ENCODE measurements around the gene HCRT. TPM values are rescaled to one million over a fixed set of nuclear protein-coding genes. Genes with fewer than 3 reads are reported as not detected.

HCRT gene
- polyA plus RNA-seq, 1 donor = 0.13 TPM

DNA sequence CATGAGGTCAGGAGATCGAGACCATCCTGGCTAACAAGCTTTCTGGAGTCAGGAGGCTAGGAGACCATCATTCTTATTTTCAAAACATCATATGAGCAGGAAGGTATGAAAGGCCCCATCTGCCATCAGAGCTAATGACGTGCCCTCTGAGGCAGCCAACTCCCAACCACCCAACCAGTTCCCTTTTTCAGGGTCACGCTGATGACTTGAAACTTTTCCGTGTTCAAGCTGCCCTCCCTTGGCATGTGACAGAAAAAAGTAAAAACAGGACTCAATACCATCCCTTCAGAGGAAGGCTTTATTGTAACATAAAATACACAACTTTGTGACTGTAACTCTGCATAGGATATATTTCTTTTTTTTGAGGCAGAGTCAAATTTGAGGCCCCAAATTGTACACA lies 13.6 kb upstream of the HCRT start:
- peaks cover 19% of the 10 kb centered on the region for H3K4me1 ChIP-seq (ENCODE audit: control insufficient read depth, insufficient read depth, low read length)
- H3K27me3 ChIP-seq (ENCODE audit: control insufficient read depth, insufficient read depth, low read length) = no peaks in the 10 kb centered on the region
- peaks cover 31% of the 10 kb centered on the region for H3K36me3 ChIP-seq (ENCODE audit: control insufficient read depth, insufficient read depth, low read length)
- WGBS (ENCODE audit: insufficient coverage, low lambda C conversion rate) = 100% methylated on average over 1 of the region's 4 CpGs
- H3K9me3 ChIP-seq (ENCODE audit: control insufficient read depth, low read depth, low read length) = no peaks in the 10 kb centered on the region
- H3K4me3 ChIP-seq (ENCODE audit: low read length) = no peak overlapping the region
- no peak overlapping the region for H3K27ac ChIP-seq (ENCODE audit: low read length)
- DNase-seq = no peak

DNA sequence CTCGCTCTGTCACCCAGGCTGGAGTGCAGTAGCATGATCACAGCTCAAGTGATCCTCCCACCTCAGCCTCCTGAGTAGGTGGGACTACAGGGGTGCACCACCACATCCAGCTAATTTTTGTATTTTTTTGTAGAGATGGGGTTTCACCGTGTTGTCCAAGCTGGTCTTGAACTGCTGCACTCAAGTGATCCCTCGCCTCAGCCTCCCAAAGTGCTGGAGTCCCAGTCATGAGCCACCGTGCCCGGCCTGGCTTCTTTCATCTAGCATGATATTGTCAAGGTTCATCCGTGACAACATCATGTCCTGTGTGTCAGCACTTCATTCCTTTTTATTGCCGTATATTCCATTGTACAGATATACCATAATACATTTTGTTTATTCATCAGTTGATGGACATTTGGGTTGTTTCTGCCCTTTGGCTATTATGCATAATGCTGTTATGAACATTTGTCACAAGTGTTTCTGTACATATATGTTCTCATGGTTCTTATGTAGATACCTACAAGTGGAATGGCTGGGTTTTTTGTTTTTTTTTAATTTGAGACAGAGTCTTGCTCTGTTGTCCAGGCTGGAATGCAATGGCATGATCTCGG lies 12.4 kb upstream of the HCRT start:
- Histone ChIP-seq H3K4me1 (ENCODE audit: control insufficient read depth, insufficient read depth, low read length) (peaks cover 29% of the 10 kb centered on the region), H3K27me3 (ENCODE audit: control insufficient read depth, insufficient read depth, low read length) (no peaks in the 10 kb centered on the region), H3K36me3 (ENCODE audit: control insufficient read depth, insufficient read depth, low read length) (peaks cover 25% of the 10 kb centered on the region), H3K4me3 (ENCODE audit: low read length) (no peak overlapping the region), H3K9me3 (ENCODE audit: control insufficient read depth, low read depth, low read length) (no peaks in the 10 kb centered on the region), H3K27ac (ENCODE audit: low read length) (no peak overlapping the region)
- 100% methylated on average over 2 of the region's 8 CpGs for WGBS (ENCODE audit: insufficient coverage, low lambda C conversion rate)
- DNase-seq = no peak

DNA sequence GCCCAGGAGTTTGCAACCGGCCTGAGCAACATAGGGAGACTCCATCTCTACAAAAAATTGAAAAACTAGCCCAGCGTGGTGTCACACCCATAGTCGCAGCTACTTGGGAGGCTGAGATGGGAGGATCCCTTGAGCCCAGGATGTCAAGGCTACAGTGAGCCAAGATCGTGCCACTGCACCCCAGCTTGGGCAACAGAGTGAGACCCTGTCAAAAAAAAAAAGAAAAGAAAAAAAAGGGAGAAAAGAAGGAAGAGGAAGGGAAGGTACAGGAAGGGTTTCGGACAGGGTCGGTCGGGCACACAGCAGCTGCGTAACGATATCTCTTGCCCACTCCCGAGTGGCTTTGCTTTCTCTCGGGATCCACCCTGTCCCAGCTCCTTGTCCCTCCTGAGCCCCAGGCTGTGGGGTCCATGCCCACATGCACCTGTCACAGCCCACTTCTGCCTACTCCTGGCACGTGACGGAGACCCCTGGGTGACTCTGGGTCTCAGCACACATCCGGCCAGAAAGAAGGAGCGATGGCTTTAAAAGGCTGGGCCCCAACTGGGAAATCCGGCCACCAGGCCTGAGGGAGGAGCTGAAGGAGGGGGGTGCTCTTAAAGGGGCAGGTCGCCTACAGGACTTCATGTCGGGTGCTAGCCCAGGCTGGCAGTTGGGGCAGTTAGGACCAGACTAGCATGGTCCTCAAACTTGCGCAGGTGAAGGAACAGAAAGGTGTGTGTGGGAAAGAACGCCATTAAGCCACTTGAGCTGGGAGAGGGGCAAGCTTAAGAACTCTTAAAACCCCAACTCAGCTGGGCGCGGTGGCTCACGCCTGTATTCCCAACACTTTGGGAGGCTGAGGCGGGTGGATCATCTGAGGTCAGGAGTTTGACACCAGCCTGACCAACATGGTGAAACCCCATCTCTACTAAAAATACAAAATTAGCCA lies 9.0 kb upstream of the HCRT start, which contains the start of gene GHDC:
Gene GHDC, minus strand, starts transcription at position 526 of the 931 bp plus-strand sequence. CDS start 913 bp downstream, outside the sequence.
- peaks cover 7% of the 10 kb centered on the region for H3K36me3 ChIP-seq (ENCODE audit: control insufficient read depth, insufficient read depth, low read length)
- peak; percentile 79 to 86 for DNase-seq
- H3K27ac ChIP-seq (ENCODE audit: low read length) = no peak within 1 kb of the TSS
- peaks cover 14% of the 10 kb centered on the region for H3K4me1 ChIP-seq (ENCODE audit: control insufficient read depth, insufficient read depth, low read length)
- H3K27me3 ChIP-seq (ENCODE audit: control insufficient read depth, insufficient read depth, low read length) = no peaks in the 10 kb centered on the region
- no CpG with 5 or more reads among the region's 24 CpGs for WGBS (ENCODE audit: insufficient coverage, low lambda C conversion rate)
- no peaks in the 10 kb centered on the region for H3K9me3 ChIP-seq (ENCODE audit: control insufficient read depth, low read depth, low read length)
- peak within 1 kb of the TSS; percentile 75 for H3K4me3 ChIP-seq (ENCODE audit: low read length)

DNA sequence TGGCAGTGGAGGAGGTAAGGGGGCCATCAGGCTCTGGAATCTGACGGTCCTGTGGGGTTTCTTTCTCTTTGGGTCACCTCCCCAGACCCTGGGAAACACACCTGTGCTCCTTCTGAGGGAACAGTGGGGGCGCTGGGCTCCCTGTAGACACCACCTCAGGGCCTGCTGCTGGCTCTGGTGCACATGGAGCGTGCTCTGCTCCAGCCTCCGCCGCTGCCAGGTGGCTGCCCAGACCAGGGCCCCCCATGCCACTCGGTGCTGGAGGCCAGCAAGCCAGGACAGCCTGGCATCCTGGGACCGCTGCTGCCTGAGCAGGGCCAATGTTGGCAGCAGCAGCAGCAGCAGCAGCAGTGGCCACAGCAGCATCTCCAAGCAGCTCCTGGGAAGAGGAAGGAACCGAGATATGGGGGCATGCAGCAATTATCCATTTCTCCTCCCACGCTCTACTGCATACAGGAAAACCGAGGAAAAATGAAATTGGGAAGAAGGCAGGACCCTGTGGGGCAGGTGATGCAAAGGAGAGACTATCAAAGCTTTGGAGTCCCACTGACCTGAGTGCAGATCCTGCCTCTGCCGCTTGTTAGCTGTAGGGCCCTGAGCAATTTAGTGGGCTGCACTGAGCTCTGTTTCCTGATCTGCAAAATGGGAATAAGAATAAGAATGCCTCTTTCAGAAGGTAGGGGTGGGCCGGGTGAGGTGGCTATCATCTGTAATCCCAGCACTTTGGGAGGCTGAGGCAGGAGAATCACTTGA lies 8.1 kb upstream of the HCRT start:
- no peak for DNase-seq
- Histone ChIP-seq H3K27me3 (ENCODE audit: control insufficient read depth, insufficient read depth, low read length) (no peaks in the 10 kb centered on the region), H3K36me3 (ENCODE audit: control insufficient read depth, insufficient read depth, low read length) (peaks cover 5% of the 10 kb centered on the region), H3K4me3 (ENCODE audit: low read length) (peak overlapping the region; percentile 75), H3K4me1 (ENCODE audit: control insufficient read depth, insufficient read depth, low read length) (peaks cover 14% of the 10 kb centered on the region), H3K9me3 (ENCODE audit: control insufficient read depth, low read depth, low read length) (no peaks in the 10 kb centered on the region), H3K27ac (ENCODE audit: low read length) (no peak overlapping the region)
- 100% methylated on average over 1 of the region's 12 CpGs for WGBS (ENCODE audit: insufficient coverage, low lambda C conversion rate)

DNA sequence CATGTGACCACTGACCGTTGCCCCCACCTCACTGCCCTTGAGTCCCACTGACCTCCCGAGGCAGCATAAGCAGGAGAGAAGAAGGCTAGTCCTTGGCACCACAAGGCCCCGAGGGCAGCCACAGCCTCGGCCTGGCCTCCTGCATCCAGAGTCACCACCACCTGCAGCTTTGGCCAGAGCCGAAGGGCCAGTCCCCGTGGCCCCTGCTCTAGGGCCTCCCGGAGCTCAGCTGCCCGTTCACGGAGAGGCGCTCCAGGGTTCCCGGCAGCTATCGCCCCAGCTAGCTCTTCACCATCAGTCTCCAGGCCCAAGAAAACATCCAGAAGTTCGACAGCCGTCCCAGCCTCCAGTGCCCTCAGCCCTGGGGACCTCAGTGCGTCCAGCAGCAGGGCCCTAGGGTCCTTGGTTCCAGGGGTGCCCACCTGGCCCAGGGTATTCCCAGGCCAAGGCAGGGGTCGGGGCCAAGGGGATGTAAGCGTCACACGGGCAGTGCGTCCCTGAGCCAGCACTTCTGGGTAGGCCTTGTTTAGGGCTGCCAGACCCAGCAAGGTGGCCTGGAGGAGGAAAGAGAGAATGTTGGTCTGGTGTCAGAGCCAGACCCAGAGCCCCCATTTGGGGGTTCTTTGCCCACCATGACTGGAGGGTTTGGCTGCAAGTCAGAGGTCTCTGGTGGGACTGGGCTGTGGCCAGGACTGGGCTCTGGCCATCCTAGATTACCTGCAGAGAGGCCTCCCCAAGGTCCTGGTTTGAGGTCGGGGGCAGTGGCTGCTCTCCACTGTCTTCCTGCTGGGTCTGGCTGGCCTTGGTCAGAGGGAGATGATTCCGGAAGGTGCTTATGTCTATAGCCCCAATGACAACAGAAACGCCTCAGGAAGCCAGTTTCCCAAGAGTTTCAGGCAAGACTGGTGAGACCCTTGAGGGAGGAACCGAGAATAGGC lies 7.2 kb upstream of the HCRT start:
- Histone ChIP-seq H3K27ac (ENCODE audit: low read length) (no peak overlapping the region), H3K4me3 (ENCODE audit: low read length) (no peak overlapping the region), H3K27me3 (ENCODE audit: control insufficient read depth, insufficient read depth, low read length) (no peaks in the 10 kb centered on the region), H3K36me3 (ENCODE audit: control insufficient read depth, insufficient read depth, low read length) (peaks cover 5% of the 10 kb centered on the region), H3K9me3 (ENCODE audit: control insufficient read depth, low read depth, low read length) (no peaks in the 10 kb centered on the region), H3K4me1 (ENCODE audit: control insufficient read depth, insufficient read depth, low read length) (peaks cover 14% of the 10 kb centered on the region)
- WGBS (ENCODE audit: insufficient coverage, low lambda C conversion rate) = no CpG with 5 or more reads among the region's 23 CpGs
- DNase-seq = no peak

DNA sequence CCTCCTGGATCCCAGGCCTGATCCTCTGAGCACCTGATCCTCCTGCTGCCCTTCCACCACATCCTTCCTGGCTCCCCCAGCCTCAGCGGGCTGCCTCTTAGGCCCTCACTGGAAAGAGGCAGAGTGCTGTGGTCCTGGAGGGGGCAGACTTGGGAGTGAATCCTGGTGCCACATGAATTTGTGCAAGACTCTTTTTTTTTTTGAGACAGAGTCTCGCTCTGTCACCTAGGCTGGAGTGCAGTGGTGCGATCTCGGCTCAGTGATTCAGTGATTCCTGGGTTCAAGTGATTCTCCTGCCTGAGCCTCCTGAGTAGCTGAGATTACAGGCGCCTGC lies 6.0 kb upstream of the HCRT start:
- no CpG with 5 or more reads among the region's 5 CpGs for WGBS (ENCODE audit: insufficient coverage, low lambda C conversion rate)
- no peak overlapping the region for H3K4me3 ChIP-seq (ENCODE audit: low read length)
- DNase-seq = no peak
- H3K9me3 ChIP-seq (ENCODE audit: control insufficient read depth, low read depth, low read length) = no peaks in the 10 kb centered on the region
- peaks cover 14% of the 10 kb centered on the region for H3K4me1 ChIP-seq (ENCODE audit: control insufficient read depth, insufficient read depth, low read length)
- no peaks in the 10 kb centered on the region for H3K27me3 ChIP-seq (ENCODE audit: control insufficient read depth, insufficient read depth, low read length)
- no peak overlapping the region for H3K27ac ChIP-seq (ENCODE audit: low read length)
- H3K36me3 ChIP-seq (ENCODE audit: control insufficient read depth, insufficient read depth, low read length) = peaks cover 5% of the 10 kb centered on the region

DNA sequence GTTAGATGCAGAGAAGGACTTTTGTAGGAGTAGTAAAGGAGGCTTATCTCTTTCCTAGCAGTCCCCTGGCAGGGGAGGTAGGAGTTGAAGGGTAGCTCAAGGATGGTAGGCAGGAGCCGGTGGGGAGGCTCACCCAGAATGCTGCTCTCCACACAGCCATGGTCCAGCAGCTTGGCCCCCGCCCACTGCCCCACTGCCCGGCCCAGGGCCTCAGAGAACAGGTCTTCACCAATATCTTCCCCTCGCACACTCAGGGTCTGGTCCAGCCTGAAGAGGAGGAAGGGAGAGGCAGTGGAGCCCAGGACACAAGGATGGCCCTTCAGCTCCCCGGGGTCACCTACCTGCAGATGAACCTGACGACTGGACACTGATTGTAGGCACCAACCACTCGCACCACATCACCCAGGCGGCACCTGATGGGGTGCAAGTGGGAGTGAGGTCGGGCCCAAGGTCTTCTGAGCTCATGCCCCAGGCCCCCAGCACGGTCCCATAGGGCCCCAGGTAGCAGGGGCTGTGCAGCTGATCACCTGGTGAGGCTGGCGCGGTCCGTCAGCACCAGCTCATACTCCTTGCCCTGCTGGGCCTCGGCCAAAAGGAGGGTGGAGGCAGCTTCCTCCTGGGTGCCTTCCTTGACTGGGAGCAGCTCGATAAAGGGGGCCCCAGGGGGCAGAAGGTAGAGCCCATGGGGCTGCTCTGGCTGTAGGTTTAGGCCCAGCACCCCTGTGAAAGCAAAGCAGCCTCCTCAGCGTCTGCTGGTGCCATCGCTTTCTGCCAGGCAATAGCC lies 5.4 kb upstream of the HCRT start:
- peaks cover 14% of the 10 kb centered on the region for H3K4me1 ChIP-seq (ENCODE audit: control insufficient read depth, insufficient read depth, low read length)
- no peak for DNase-seq
- WGBS (ENCODE audit: insufficient coverage, low lambda C conversion rate) = no CpG with 5 or more reads among the region's 17 CpGs
- peaks cover 5% of the 10 kb centered on the region for H3K36me3 ChIP-seq (ENCODE audit: control insufficient read depth, insufficient read depth, low read length)
- no peak overlapping the region for H3K27ac ChIP-seq (ENCODE audit: low read length)
- no peak overlapping the region for H3K4me3 ChIP-seq (ENCODE audit: low read length)
- H3K27me3 ChIP-seq (ENCODE audit: control insufficient read depth, insufficient read depth, low read length) = no peaks in the 10 kb centered on the region
- H3K9me3 ChIP-seq (ENCODE audit: control insufficient read depth, low read depth, low read length) = no peaks in the 10 kb centered on the region

DNA sequence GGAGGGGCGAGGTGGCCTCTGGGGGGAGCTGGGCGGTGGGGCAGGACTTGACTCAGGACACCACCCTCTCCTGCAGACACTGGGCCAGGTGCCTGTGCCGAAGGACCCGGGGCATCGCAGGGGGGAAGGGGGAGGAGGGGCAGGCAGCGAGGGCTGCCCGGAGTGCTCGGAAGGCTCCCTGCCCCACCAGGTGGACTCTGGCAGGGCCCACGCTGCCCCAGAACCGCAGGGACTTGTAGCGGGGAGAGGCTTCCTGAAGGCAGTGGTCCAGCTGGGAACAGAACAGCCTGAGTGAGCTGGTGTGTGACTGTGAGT lies 4.4 kb upstream of the HCRT start:
- Histone ChIP-seq H3K4me1 (ENCODE audit: control insufficient read depth, insufficient read depth, low read length) (peaks cover 16% of the 10 kb centered on the region), H3K27me3 (ENCODE audit: control insufficient read depth, insufficient read depth, low read length) (no peaks in the 10 kb centered on the region), H3K27ac (ENCODE audit: low read length) (no peak overlapping the region), H3K4me3 (ENCODE audit: low read length) (no peak overlapping the region), H3K9me3 (ENCODE audit: control insufficient read depth, low read depth, low read length) (no peaks in the 10 kb centered on the region), H3K36me3 (ENCODE audit: control insufficient read depth, insufficient read depth, low read length) (peaks cover 5% of the 10 kb centered on the region)
- no CpG with 5 or more reads among the region's 11 CpGs for WGBS (ENCODE audit: insufficient coverage, low lambda C conversion rate)
- no peak for DNase-seq

DNA sequence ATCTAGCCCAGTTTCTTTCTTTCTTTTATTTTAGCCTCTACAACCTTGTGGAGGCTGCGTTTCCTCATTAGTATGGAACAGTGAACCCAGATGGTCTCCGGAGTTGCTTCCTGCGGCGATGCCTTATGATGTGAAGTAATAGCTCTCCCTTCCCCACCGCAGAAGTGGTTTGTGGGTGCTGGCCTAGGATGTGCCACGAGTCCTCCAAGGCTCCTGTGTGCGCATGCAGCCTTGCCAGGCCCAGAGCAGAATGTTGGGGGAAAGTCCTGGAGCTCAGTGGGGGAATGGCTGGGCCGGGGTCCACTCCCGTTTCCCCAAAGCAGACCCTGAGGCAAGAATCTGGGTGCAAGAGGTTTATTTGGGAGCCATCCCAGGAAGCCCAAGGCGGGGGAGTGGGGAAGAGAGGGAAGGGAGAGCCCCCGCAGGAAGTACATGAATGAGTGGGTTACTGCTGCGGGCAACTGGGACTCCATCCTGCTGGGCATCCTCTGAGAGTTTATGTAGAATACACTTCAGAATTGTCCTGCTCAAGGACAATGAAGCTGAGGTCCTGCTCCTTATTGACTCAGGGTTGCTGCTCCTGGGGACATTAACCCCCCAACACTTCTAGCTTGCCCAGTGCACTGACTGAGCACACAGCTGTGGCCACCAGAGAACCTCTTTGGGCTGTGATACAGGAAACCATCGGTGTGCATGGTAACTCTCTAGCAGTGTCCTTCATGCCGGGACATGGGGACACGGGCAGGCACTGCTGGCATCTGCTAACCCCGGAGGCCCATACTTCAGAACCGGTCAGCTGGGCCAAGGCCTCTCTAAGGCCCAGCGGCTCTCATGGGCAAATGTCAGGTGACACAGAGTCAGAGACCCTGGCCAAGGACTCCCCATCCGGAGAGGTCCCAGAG lies 3.7 kb upstream of the HCRT start:
- Histone ChIP-seq H3K4me3 (ENCODE audit: low read length) (no peak overlapping the region), H3K27me3 (ENCODE audit: control insufficient read depth, insufficient read depth, low read length) (no peaks in the 10 kb centered on the region), H3K36me3 (ENCODE audit: control insufficient read depth, insufficient read depth, low read length) (peaks cover 5% of the 10 kb centered on the region), H3K9me3 (ENCODE audit: control insufficient read depth, low read depth, low read length) (no peaks in the 10 kb centered on the region), H3K27ac (ENCODE audit: low read length) (no peak overlapping the region), H3K4me1 (ENCODE audit: control insufficient read depth, insufficient read depth, low read length) (peaks cover 18% of the 10 kb centered on the region)
- WGBS (ENCODE audit: insufficient coverage, low lambda C conversion rate) = no CpG with 5 or more reads among the region's 19 CpGs
- DNase-seq = no peak

All from large intestine (tissue), 3 donors.